ENCODE measurements around the gene AURKAIP1. TPM values are rescaled to one million over a fixed set of nuclear protein-coding genes. Genes with fewer than 3 reads are reported as not detected.

AURKAIP1 gene
- total and polyA plus RNA-seq, 2 of the 13 experiments (the other 11 are each of a cell fraction or from before 2014, with no cell fraction given): 69.5 to 175 TPM

DNA sequence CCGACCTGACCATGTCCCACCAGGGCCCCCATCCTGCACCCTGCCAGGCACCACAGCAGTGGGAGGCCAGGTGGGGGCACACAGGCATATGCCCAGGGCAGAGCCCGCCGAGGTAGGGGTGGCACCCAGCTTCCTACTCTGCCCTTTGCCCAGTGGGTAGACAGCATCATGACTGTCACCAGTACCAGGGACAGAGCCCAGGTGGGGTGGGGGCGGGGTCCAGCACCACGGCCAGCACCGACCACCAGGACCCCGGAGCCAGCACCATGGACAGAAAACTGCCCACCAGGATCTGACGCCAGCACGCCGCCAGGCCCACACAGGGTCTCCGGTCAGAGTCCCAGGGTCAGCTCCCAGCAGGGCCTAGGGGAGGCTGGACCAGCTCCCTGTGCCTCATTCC is 40.2 kb downstream of the AURKAIP1 start (continued):
- TF ChIP-seq ZNF703 (CRISPR knock-in tag; IDR thresholded peaks at IDR 0.05; ENCODE audit: borderline replicate concordance) (no peak), CEBPG (CRISPR knock-in tag; IDR thresholded peaks at IDR 0.05) (no peak), GTF2F1 (IDR thresholded peaks at IDR 0.05; ENCODE audit: low read length) (no peak), EHMT2 (IDR thresholded peaks at IDR 0.05; ENCODE audit: borderline replicate concordance, low read depth, low read length) (peak; percentile 79; the same call in 1 of the 2 replicates), ZNF737 (CRISPR knock-in tag; IDR thresholded peaks at IDR 0.05; ENCODE audit: borderline replicate concordance) (no peak), PRPF4 (IDR thresholded peaks at IDR 0.05; ENCODE audit: low read depth, low read length, poor library complexity, severe bottlenecking) (no peak), SP1 (IDR thresholded peaks at IDR 0.05) (no peak), SP1 (CRISPR knock-in tag; IDR thresholded peaks at IDR 0.05) (no peak), KLF11 (CRISPR knock-in tag; IDR thresholded peaks at IDR 0.05) (peak; percentile 76; the same call in 1 of the 2 replicates), DNMT3B (CRISPR knock-in tag; conservative IDR thresholded peaks at IDR 0.05) (0 out of 2 replicates have a peak, but pooled peaks have one; percentile 47), MED8 (CRISPR knock-in tag; IDR thresholded peaks at IDR 0.05; ENCODE audit: insufficient replicate concordance) (no peak), CEBPB (IDR thresholded peaks at IDR 0.05; ENCODE audit: borderline replicate concordance, low read depth, low read length) (no peak), CCDC6 (CRISPR knock-in tag; IDR thresholded peaks at IDR 0.05) (no peak), SAP130 (CRISPR knock-in tag; IDR thresholded peaks at IDR 0.05; ENCODE audit: low read depth) (peak; percentile 73), DMAP1 (CRISPR knock-in tag; IDR thresholded peaks at IDR 0.05) (no peak), ZNF746 (CRISPR knock-in tag; IDR thresholded peaks at IDR 0.05) (no peak), MAF1 (CRISPR knock-in tag; IDR thresholded peaks at IDR 0.05; ENCODE audit: borderline replicate concordance) (no peak; the same call in 1 of the 2 replicates), ADNP (CRISPR knock-in tag; IDR thresholded peaks at IDR 0.05) (no peak), RFXAP (CRISPR knock-in tag; IDR thresholded peaks at IDR 0.05; ENCODE audit: borderline replicate concordance) (no peak), AGO2 (optimal IDR thresholded peaks at IDR 0.05; ENCODE audit: low read depth, low read length) (peak; percentile 9), ZFP90 (CRISPR knock-in tag; IDR thresholded peaks at IDR 0.05; ENCODE audit: borderline replicate concordance) (peak; percentile 61; the same call in 1 of the 2 replicates), ZNF879 (CRISPR knock-in tag; IDR thresholded peaks at IDR 0.05) (no peak), NFE2L1 (CRISPR knock-in tag; IDR thresholded peaks at IDR 0.05; ENCODE audit: borderline replicate concordance) (no peak)
- TF ChIP-seq, protein P1, sequence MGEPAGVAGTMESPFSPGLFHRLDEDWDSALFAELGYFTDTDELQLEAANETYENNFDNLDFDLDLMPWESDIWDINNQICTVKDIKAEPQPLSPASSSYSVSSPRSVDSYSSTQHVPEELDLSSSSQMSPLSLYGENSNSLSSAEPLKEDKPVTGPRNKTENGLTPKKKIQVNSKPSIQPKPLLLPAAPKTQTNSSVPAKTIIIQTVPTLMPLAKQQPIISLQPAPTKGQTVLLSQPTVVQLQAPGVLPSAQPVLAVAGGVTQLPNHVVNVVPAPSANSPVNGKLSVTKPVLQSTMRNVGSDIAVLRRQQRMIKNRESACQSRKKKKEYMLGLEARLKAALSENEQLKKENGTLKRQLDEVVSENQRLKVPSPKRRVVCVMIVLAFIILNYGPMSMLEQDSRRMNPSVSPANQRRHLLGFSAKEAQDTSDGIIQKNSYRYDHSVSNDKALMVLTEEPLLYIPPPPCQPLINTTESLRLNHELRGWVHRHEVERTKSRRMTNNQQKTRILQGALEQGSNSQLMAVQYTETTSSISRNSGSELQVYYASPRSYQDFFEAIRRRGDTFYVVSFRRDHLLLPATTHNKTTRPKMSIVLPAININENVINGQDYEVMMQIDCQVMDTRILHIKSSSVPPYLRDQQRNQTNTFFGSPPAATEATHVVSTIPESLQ (CRISPR knock-in tag; conservative IDR thresholded peaks at IDR 0.05): no peak
- TF ChIP-seq, protein P2, sequence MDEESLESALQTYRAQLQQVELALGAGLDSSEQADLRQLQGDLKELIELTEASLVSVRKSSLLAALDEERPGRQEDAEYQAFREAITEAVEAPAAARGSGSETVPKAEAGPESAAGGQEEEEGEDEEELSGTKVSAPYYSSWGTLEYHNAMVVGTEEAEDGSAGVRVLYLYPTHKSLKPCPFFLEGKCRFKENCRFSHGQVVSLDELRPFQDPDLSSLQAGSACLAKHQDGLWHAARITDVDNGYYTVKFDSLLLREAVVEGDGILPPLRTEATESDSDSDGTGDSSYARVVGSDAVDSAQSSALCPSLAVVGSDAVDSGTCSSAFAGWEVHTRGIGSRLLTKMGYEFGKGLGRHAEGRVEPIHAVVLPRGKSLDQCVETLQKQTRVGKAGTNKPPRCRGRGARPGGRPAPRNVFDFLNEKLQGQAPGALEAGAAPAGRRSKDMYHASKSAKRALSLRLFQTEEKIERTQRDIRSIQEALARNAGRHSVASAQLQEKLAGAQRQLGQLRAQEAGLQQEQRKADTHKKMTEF (CRISPR knock-in tag; IDR thresholded peaks at IDR 0.05): 0 out of 2 replicates have a peak, but pooled peaks have one; percentile 48
- TF ChIP-seq, protein P3, sequence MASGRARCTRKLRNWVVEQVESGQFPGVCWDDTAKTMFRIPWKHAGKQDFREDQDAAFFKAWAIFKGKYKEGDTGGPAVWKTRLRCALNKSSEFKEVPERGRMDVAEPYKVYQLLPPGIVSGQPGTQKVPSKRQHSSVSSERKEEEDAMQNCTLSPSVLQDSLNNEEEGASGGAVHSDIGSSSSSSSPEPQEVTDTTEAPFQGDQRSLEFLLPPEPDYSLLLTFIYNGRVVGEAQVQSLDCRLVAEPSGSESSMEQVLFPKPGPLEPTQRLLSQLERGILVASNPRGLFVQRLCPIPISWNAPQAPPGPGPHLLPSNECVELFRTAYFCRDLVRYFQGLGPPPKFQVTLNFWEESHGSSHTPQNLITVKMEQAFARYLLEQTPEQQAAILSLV (CRISPR knock-in tag; IDR thresholded peaks at IDR 0.05; ENCODE audit: borderline replicate concordance): peak; percentile 49; the same call in 1 of the 2 replicates
- TF ChIP-seq, protein P4, sequence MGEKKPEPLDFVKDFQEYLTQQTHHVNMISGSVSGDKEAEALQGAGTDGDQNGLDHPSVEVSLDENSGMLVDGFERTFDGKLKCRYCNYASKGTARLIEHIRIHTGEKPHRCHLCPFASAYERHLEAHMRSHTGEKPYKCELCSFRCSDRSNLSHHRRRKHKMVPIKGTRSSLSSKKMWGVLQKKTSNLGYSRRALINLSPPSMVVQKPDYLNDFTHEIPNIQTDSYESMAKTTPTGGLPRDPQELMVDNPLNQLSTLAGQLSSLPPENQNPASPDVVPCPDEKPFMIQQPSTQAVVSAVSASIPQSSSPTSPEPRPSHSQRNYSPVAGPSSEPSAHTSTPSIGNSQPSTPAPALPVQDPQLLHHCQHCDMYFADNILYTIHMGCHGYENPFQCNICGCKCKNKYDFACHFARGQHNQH (CRISPR knock-in tag; IDR thresholded peaks at IDR 0.05): no peak
